ENCODE data around the gene ATRNL1.

- TF ChIP-seq CTCF (IDR thresholded peaks at IDR 0.05) (no peak), EZH2 (IDR thresholded peaks at IDR 0.05) (no peak), EZH2phosphoT487 (IDR thresholded peaks at IDR 0.05) (no peak)
Observed at GRCh38 chr10:115593060-115593459, 499.9 kb downstream of the ATRNL1 start.
